Stimulated activated CD8-positive, alpha-beta memory T cell treated with anti-CD3 and anti-CD28 coated beads, Interleukin-12 subunit alpha, Interleukin-12 subunit beta, amount 100 ng/mL, for 24 hours (primary cell): Measurements from ENCODE around the gene SLC8B1.

Experiments
- DNase-seq: peaks from one replicate; pipeline ENCODE4 v3.0.0-alpha.2; 2020; ENCODE audit errors: extremely low read depth

The SLC8B1 gene

GRCh38 chr12:113318900-113319628 lies 15.8 kb downstream of the SLC8B1 start:
- no peak for DNase-seq

- DNase-seq: no peak
Observed at GRCh38 chr12:113318046-113318656, 16.8 kb downstream of the SLC8B1 start.

GRCh38 chr12:113317122-113317521 lies 17.8 kb downstream of the SLC8B1 start:
- DNase-seq: no peak

GRCh38 chr12:113316155-113316554 lies 18.8 kb downstream of the SLC8B1 start:
- DNase-seq: no peak

- DNase-seq: no peak
Observed at GRCh38 chr12:113315358-113315757, 19.6 kb downstream of the SLC8B1 start.

- DNase-seq: no peak
Observed at GRCh38 chr12:113314121-113314529, 20.8 kb downstream of the SLC8B1 start.

- no peak for DNase-seq
Observed at GRCh38 chr12:113310489-113310888, 24.4 kb downstream of the SLC8B1 start.

GRCh38 chr12:113306382-113306781 lies 28.5 kb downstream of the SLC8B1 start:
- no peak for DNase-seq

- no peak for DNase-seq
Observed at GRCh38 chr12:113305281-113305856, 29.5 kb downstream of the SLC8B1 start.

- DNase-seq: no peak
Observed at GRCh38 chr12:113302886-113303640, 31.8 kb downstream of the SLC8B1 start.

GRCh38 chr12:113302466-113302865 lies 32.4 kb downstream of the SLC8B1 start:
- DNase-seq: no peak

GRCh38 chr12:113301811-113302210 lies 33.1 kb downstream of the SLC8B1 start:
- no peak for DNase-seq

- no peak for DNase-seq
Observed at GRCh38 chr12:113299619-113300237, 35.2 kb downstream of the SLC8B1 start.

- DNase-seq: no peak
Observed at GRCh38 chr12:113298861-113299545, 35.9 kb downstream of the SLC8B1 start.

- no peak for DNase-seq
Observed at GRCh38 chr12:113298472-113298817, 36.5 kb downstream of the SLC8B1 start.

GRCh38 chr12:113297621-113298471 lies 37.1 kb downstream of the SLC8B1 start:
- DNase-seq: no peak

- DNase-seq: no peak
Observed at GRCh38 chr12:113297214-113297587, 37.7 kb downstream of the SLC8B1 start.

- DNase-seq: no peak
Observed at GRCh38 chr12:113296557-113297213, 38.2 kb downstream of the SLC8B1 start.

- no peak for DNase-seq
Observed at GRCh38 chr12:113295886-113296556, 38.9 kb downstream of the SLC8B1 start.

GRCh38 chr12:113293100-113293499 lies 41.8 kb downstream of the SLC8B1 start:
- no peak for DNase-seq
